ENCODE results near the gene LARP1B.
"Not testable (repeated sequence)": the region's sequence is repeated elsewhere in the genome, so short reads cannot be mapped to it uniquely, and the experiment has no call there.

The LARP1B gene

DNA sequence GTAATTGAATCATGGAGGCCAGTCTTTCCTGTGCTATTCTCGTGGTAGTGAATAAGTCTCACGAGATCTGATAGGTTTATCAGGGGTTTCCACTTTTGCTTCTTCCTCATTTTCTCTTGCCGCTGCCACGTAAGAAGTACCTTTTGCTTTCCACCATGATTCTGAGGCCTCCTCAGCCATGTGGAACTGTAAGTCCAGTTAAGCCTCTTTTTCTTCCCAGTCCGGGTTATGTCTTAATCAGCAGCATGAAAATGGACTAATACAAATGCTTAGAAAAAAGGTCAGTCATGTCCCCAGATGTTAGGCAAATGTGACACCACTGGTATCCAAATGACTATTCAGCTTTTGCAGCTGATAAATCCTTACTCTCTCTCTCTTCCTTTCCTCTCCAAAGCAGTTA, 184.3 kb downstream of the LARP1B start:
- H2BK120ac ChIP-seq (ENCODE audit: insufficient read depth, low read length, poor library complexity); H3K9ac ChIP-seq (ENCODE audit: low read length); H3K14ac ChIP-seq (ENCODE audit: low read length); H4K8ac ChIP-seq (ENCODE audit: low read depth, low read length); H3K4me3 ChIP-seq (ENCODE audit: low read depth, low read length); H3K4me2 ChIP-seq (ENCODE audit: low read length); H2BK5ac ChIP-seq (ENCODE audit: low read depth, low read length, poor library complexity); H4K12ac ChIP-seq (ENCODE audit: low read depth, low read length); H3K27ac ChIP-seq (ENCODE audit: low read depth, low read length); H3K79me2 ChIP-seq (ENCODE audit: control insufficient read depth, insufficient read depth, low read length, poor library complexity); H3K9me3 ChIP-seq (ENCODE audit: insufficient read depth, low read depth, low read length); H2AFZ ChIP-seq (ENCODE audit: insufficient read depth, low read length, poor library complexity); DNase-seq; H3K4ac ChIP-seq (ENCODE audit: low read depth, low read length); H2AK5ac ChIP-seq (ENCODE audit: low read length); H3K18ac ChIP-seq (ENCODE audit: low read length); H4K91ac ChIP-seq (ENCODE audit: low read depth, low read length); H3K36me3 ChIP-seq (ENCODE audit: control insufficient read depth in 1 of 2, insufficient read depth in 2 of 2, low read length in 2 of 2); H3K23ac ChIP-seq (ENCODE audit: low read length); H2BK12ac ChIP-seq (ENCODE audit: low read length); H3K27me3 ChIP-seq (ENCODE audit: insufficient read depth, low read length): not testable (repeated sequence)
- Histone ChIP-seq H3K79me1 (ENCODE audit: low read length) (peaks cover 12% of the 10 kb centered on the region), H3K4me1 (ENCODE audit: control insufficient read depth in 1 of 2, insufficient read depth in 2 of 2, low read length in 2 of 2) (peaks cover 8 to 13% of the 10 kb centered on the region in 2 experiments)
- no CpG with 5 or more reads among the region's 5 CpGs for WGBS (ENCODE audit: extremely low coverage, insufficient coverage, insufficient read length)

DNA sequence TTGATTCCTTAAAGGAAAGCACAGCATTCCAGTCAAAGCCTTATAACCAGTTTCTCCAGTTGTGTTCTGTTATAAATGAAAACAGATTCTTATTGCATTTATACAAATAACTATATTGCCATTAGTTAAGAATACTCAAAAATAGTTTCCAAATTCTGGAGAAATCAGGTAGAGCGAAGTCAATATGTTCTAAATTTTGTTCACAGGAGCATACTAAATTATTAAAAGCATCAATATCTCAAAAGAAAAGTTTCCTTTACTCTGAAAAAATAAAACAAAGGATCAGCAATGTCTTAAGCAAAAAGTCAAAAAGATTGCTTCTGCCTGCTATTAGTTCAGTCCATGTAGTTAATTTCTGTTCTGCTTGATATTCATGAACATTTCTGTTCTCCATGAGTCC, 186.8 kb downstream of the LARP1B start:
- no peak overlapping the region for H2BK5ac ChIP-seq (ENCODE audit: low read depth, low read length, poor library complexity)
- no peaks in the 10 kb centered on the region for H3K79me2 ChIP-seq (ENCODE audit: control insufficient read depth, insufficient read depth, low read length, poor library complexity)
- no peak overlapping the region for H3K4me3 ChIP-seq (ENCODE audit: low read depth, low read length)
- WGBS (ENCODE audit: extremely low coverage, insufficient coverage, insufficient read length), result no CpG with 5 or more reads among the region's 1 CpG
- no peaks in the 10 kb centered on the region for H3K4me1 ChIP-seq (ENCODE audit: control insufficient read depth in 1 of 2, insufficient read depth in 2 of 2, low read length in 2 of 2)
- no peak overlapping the region for H2AK5ac ChIP-seq (ENCODE audit: low read length)
- no peak overlapping the region for H4K91ac ChIP-seq (ENCODE audit: low read depth, low read length)
- no peak overlapping the region for H4K12ac ChIP-seq (ENCODE audit: low read depth, low read length)
- H2BK12ac ChIP-seq (ENCODE audit: low read length), result no peak overlapping the region
- H3K14ac ChIP-seq (ENCODE audit: low read length), result no peak overlapping the region
- H3K23ac ChIP-seq (ENCODE audit: low read length), result no peak overlapping the region
- no peak overlapping the region for H3K4ac ChIP-seq (ENCODE audit: low read depth, low read length)
- no peaks in the 10 kb centered on the region for H3K27me3 ChIP-seq (ENCODE audit: insufficient read depth, low read length)
- no peak overlapping the region for H2BK120ac ChIP-seq (ENCODE audit: insufficient read depth, low read length, poor library complexity)
- no peak overlapping the region for H3K4me2 ChIP-seq (ENCODE audit: low read length)
- no peak overlapping the region for H3K27ac ChIP-seq (ENCODE audit: low read depth, low read length)
- DNase-seq, result no peak
- H3K36me3 ChIP-seq (ENCODE audit: control insufficient read depth in 1 of 2, insufficient read depth in 2 of 2, low read length in 2 of 2), result peaks cover 0 to 4% of the 10 kb centered on the region in 2 experiments
- H3K9ac ChIP-seq (ENCODE audit: low read length), result no peak overlapping the region
- no peak overlapping the region for H4K8ac ChIP-seq (ENCODE audit: low read depth, low read length)
- no peaks in the 10 kb centered on the region for H3K79me1 ChIP-seq (ENCODE audit: low read length)
- no peak overlapping the region for H2AFZ ChIP-seq (ENCODE audit: insufficient read depth, low read length, poor library complexity)
- peaks cover 6% of the 10 kb centered on the region for H3K9me3 ChIP-seq (ENCODE audit: insufficient read depth, low read depth, low read length)
- no peak overlapping the region for H3K18ac ChIP-seq (ENCODE audit: low read length)

DNA sequence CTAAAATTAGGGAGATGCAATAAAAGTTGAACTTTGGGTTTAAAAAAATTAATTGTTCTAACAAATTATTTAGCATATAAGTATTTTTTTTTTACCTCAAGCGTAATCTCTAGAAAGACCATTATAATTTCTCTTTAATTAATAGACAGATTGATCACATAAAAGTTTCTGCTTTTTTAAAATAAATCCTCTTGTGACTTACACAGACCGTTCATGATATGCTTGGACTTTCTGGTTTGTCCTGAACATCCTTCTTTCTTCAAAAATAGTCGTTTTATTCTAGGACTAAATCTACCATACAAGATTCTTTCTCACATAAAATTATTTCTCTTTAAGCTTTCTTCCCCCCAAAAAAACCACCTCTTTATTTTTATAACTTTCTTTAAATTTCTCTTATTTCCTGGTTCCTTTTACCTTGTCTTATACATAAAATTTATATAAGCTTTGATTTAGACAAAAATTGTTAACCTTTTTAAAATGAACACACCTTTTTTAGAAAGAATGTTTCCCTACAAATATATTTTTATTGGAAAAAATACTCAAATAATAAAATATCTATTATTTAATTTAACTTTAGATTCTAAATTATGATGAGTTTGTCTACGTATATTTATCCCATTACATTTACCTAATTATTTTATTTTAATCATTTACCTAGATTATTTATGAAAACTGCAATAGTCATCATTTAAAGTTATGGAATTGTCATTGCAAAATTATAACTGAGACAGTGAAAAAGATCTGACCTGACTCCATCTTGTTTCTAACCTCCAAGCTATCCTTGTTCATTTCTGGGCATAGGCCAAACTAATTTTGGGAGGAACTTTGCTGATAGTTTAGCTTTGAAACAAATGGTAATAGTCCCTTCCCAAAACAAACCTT, 188.9 kb downstream of the LARP1B start:
- H2BK5ac ChIP-seq (ENCODE audit: low read depth, low read length, poor library complexity), result no peak overlapping the region
- H2AK5ac ChIP-seq (ENCODE audit: low read length), result no peak overlapping the region
- no peak overlapping the region for H3K4ac ChIP-seq (ENCODE audit: low read depth, low read length)
- H4K91ac ChIP-seq (ENCODE audit: low read depth, low read length), result no peak overlapping the region
- no peak overlapping the region for H3K14ac ChIP-seq (ENCODE audit: low read length)
- no peaks in the 10 kb centered on the region for H3K79me1 ChIP-seq (ENCODE audit: low read length)
- H3K27ac ChIP-seq (ENCODE audit: low read depth, low read length), result no peak overlapping the region
- H3K4me1 ChIP-seq (ENCODE audit: control insufficient read depth in 1 of 2, insufficient read depth in 2 of 2, low read length in 2 of 2), result no peaks in the 10 kb centered on the region
- no peak overlapping the region for H3K23ac ChIP-seq (ENCODE audit: low read length)
- no peak overlapping the region for H4K8ac ChIP-seq (ENCODE audit: low read depth, low read length)
- no peak overlapping the region for H3K4me2 ChIP-seq (ENCODE audit: low read length)
- no peak overlapping the region for H4K12ac ChIP-seq (ENCODE audit: low read depth, low read length)
- H3K18ac ChIP-seq (ENCODE audit: low read length), result no peak overlapping the region
- H3K79me2 ChIP-seq (ENCODE audit: control insufficient read depth, insufficient read depth, low read length, poor library complexity), result no peaks in the 10 kb centered on the region
- H2AFZ ChIP-seq (ENCODE audit: insufficient read depth, low read length, poor library complexity), result no peak overlapping the region
- no CpG with 5 or more reads among the region's 4 CpGs for WGBS (ENCODE audit: extremely low coverage, insufficient coverage, insufficient read length)
- DNase-seq, result no peak
- H3K9me3 ChIP-seq (ENCODE audit: insufficient read depth, low read depth, low read length), result peaks cover 2% of the 10 kb centered on the region
- H3K9ac ChIP-seq (ENCODE audit: low read length), result no peak overlapping the region
- H3K36me3 ChIP-seq (ENCODE audit: control insufficient read depth in 1 of 2, insufficient read depth in 2 of 2, low read length in 2 of 2), result peaks cover 0 to 1% of the 10 kb centered on the region in 2 experiments
- H2BK12ac ChIP-seq (ENCODE audit: low read length), result no peak overlapping the region
- H2BK120ac ChIP-seq (ENCODE audit: insufficient read depth, low read length, poor library complexity), result no peak overlapping the region
- no peaks in the 10 kb centered on the region for H3K27me3 ChIP-seq (ENCODE audit: insufficient read depth, low read length)
- H3K4me3 ChIP-seq (ENCODE audit: low read depth, low read length), result no peak overlapping the region

DNA sequence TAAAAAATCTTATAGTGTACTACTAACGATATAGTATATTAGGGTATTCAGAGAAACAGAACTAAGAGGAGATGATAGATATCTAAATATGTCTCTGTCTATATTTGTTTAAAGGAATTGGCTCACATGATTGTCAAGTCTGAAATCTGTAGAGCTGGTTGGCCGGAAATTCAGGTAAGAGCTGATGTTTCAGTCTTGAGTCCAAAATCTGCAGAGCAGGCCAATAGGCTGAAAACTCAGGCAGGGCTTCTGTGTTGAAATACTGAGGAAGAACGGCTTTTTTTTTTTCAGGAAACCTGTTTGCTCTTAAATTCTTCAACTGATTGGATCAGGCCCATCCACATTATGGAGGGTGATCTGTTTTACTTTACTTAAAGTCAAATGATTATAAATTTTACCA, 194.8 kb downstream of the LARP1B start:
- WGBS (ENCODE audit: extremely low coverage, insufficient coverage, insufficient read length), result no CpG with 5 or more reads among the region's 3 CpGs
- no peak overlapping the region for H4K8ac ChIP-seq (ENCODE audit: low read depth, low read length)
- no peaks in the 10 kb centered on the region for H3K27me3 ChIP-seq (ENCODE audit: insufficient read depth, low read length)
- H3K4me3 ChIP-seq (ENCODE audit: low read depth, low read length), result no peak overlapping the region
- H4K91ac ChIP-seq (ENCODE audit: low read depth, low read length), result no peak overlapping the region
- no peaks in the 10 kb centered on the region for H3K79me2 ChIP-seq (ENCODE audit: control insufficient read depth, insufficient read depth, low read length, poor library complexity)
- H3K4me1 ChIP-seq (ENCODE audit: control insufficient read depth in 1 of 2, insufficient read depth in 2 of 2, low read length in 2 of 2), result peaks cover 6 to 8% of the 10 kb centered on the region in 2 experiments
- peaks cover 5% of the 10 kb centered on the region for H3K9me3 ChIP-seq (ENCODE audit: insufficient read depth, low read depth, low read length)
- no peak overlapping the region for H3K9ac ChIP-seq (ENCODE audit: low read length)
- no peak overlapping the region for H3K18ac ChIP-seq (ENCODE audit: low read length)
- no peak overlapping the region for H2BK120ac ChIP-seq (ENCODE audit: insufficient read depth, low read length, poor library complexity)
- H3K14ac ChIP-seq (ENCODE audit: low read length), result no peak overlapping the region
- H2AFZ ChIP-seq (ENCODE audit: insufficient read depth, low read length, poor library complexity), result no peak overlapping the region
- no peaks in the 10 kb centered on the region for H3K36me3 ChIP-seq (ENCODE audit: control insufficient read depth in 1 of 2, insufficient read depth in 2 of 2, low read length in 2 of 2)
- H3K79me1 ChIP-seq (ENCODE audit: low read length), result peaks cover 12% of the 10 kb centered on the region
- no peak overlapping the region for H2BK5ac ChIP-seq (ENCODE audit: low read depth, low read length, poor library complexity)
- no peak overlapping the region for H3K4me2 ChIP-seq (ENCODE audit: low read length)
- peak; percentile 18 to 83 for DNase-seq
- no peak overlapping the region for H3K4ac ChIP-seq (ENCODE audit: low read depth, low read length)
- no peak overlapping the region for H3K23ac ChIP-seq (ENCODE audit: low read length)
- H2AK5ac ChIP-seq (ENCODE audit: low read length), result no peak overlapping the region
- no peak overlapping the region for H2BK12ac ChIP-seq (ENCODE audit: low read length)
- no peak overlapping the region for H4K12ac ChIP-seq (ENCODE audit: low read depth, low read length)
- no peak overlapping the region for H3K27ac ChIP-seq (ENCODE audit: low read depth, low read length)
